Skeletal muscle tissue (tissue), 4 donors: Measurements from ENCODE around the gene UGT1A6. TPM values are rescaled to one million over a fixed set of nuclear protein-coding genes. Genes with fewer than 3 reads are reported as not detected.

Source experiments
- H3K27ac ChIP-seq: one replicate; pipeline ENCODE4 v1.7.0; 2013; ENCODE audit warnings: mild to moderate bottlenecking, low read depth, low read length, inconsistent platforms
- H3K27me3 ChIP-seq, 3 donors: one replicate each; pipeline ENCODE4 v1.7.0; 2013; ENCODE audit warnings: low read length in 3 of 3; ENCODE audit not compliant: control insufficient read depth in 3 of 3, insufficient read depth in 3 of 3
- H3K36me3 ChIP-seq, 3 donors: one replicate each; pipeline ENCODE4 v1.7.0; 2013; ENCODE audit warnings: low read length in 3 of 3; ENCODE audit not compliant: control insufficient read depth in 3 of 3, insufficient read depth in 3 of 3
- H3K4me1 ChIP-seq, 3 donors: one replicate each; pipeline ENCODE4 v1.7.0; 2013; ENCODE audit warnings: low read length in 3 of 3, mild to moderate bottlenecking in 3 of 3; ENCODE audit not compliant: control insufficient read depth in 3 of 3, insufficient read depth in 3 of 3
- H3K4me3 ChIP-seq, 3 donors: one replicate each; pipeline ENCODE4 v1.7.0; 2013; ENCODE audit warnings: low read length in 3 of 3
- H3K9ac ChIP-seq, 3 donors: one replicate each; pipeline ENCODE4 v1.7.0; 2013; ENCODE audit warnings: low read length in 3 of 3, mild to moderate bottlenecking in 3 of 3, moderate library complexity in 2 of 3, low read depth in 1 of 3
- H3K9me3 ChIP-seq, 3 donors: one replicate each; pipeline ENCODE4 v1.7.0; 2013; ENCODE audit warnings: low read length in 3 of 3; ENCODE audit not compliant: control insufficient read depth in 3 of 3
- total RNA-seq: library from RNA; depleted of rRNA; stranded (reverse); fragments of >200 nt; gene quantifications from one replicate; pipeline ENCODE4 v1.2.3, GENCODE V29; 2014
- donor health status: Osteomylitis.

UGT1A6 gene
- total RNA-seq, 1 donor from 2014 or later: 0.52 TPM

DNA sequence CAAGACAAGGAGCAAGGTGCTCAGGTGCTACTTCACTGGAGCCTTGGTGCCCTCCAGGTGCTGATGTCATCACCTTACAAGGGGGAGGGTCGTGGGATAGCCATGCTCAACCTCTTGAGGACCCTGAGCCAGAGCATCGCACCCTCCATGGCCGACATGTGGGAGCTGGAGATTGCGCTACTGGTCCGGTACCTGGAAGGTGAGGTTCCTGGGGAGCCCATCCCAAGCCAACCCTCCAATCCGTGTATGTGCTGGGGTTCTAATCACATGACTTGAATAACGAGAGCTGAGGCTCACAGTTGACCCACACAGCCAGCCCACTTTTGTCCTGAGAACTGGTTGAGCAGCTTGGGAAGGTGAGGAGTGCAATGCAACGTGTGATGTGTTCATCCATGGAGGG is 111.3 kb downstream of the UGT1A6 start:
- Histone ChIP-seq H3K36me3 (no peaks in the 10 kb centered on the region), H3K4me3 (no peak overlapping the region), H3K27ac (no peak overlapping the region), H3K9me3 (no peaks in the 10 kb centered on the region), H3K4me1 (no peaks in the 10 kb centered on the region), H3K9ac (no peak overlapping the region), H3K27me3 (peaks cover 0 to 27% (median 13%) of the 10 kb centered on the region in 3 donors)

DNA sequence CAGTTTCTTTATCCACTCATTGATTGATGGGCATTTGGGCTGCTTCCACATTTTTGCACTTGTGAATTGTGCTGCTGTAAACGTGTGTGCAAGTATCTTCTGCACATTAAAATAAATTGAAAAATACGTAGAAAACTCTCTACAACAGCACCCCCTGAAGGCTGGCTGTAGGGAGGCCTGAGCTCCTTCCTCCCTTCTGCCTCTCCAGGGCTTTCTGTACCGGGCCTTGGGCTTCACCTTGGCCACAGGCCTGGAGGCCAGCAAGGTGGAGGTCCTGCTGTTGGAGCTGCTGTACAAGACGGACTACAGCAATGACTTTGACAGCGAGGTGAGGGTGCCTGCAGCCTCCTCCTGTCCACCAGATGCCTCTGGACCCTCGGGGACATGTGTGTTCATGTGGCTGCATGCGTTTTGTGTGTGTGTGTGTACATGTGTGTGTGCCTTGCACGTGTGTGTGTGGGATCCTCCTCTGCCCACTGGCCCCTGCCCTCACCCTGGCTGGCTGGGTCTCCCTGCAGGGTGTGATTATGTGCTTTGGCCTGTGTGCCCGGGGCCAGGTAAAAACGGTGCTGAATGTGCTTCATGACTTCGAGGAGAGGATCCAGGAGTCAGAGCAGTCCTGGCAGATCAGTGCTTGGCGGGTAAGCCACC is 114.7 kb downstream of the UGT1A6 start:
- H3K9ac ChIP-seq: no peak overlapping the region
- H3K4me3 ChIP-seq: no peak overlapping the region
- H3K36me3 ChIP-seq: no peaks in the 10 kb centered on the region
- no peak overlapping the region for H3K27ac ChIP-seq
- H3K27me3 ChIP-seq: peaks cover 0 to 27% (median 12%) of the 10 kb centered on the region in 3 donors
- no peaks in the 10 kb centered on the region for H3K9me3 ChIP-seq
- H3K4me1 ChIP-seq: no peaks in the 10 kb centered on the region

GRCh38 chr2:233807966-233808935 is 115.6 kb downstream of the UGT1A6 start:
- Histone ChIP-seq H3K27ac (no peak overlapping the region), H3K4me3 (no peak overlapping the region), H3K9ac (no peak overlapping the region), H3K36me3 (no peaks in the 10 kb centered on the region), H3K4me1 (no peaks in the 10 kb centered on the region), H3K27me3 (peaks cover 0 to 27% (median 8%) of the 10 kb centered on the region in 3 donors), H3K9me3 (no peaks in the 10 kb centered on the region)

DNA sequence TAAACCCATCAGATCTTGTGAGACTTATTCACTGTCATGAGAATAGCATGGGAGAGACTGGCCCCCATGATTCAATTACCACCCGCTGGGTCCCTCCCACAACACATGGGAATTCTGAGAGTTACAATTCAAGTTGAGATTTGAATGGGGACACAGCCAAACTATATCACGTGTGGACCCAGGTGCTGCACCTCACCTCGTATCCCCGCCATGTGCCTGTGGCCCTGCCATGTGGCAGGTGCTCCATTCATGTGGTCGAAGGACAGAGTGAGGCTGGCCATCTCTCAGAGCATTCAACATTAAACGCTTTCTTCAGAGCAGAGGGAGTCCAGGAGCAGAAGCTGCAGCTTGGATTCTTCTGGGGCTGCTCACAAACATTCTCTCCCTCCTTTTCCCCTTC is 117.7 kb downstream of the UGT1A6 start:
- no peak overlapping the region for H3K9ac ChIP-seq
- no peak overlapping the region for H3K4me3 ChIP-seq
- H3K4me1 ChIP-seq: no peaks in the 10 kb centered on the region
- no peaks in the 10 kb centered on the region for H3K9me3 ChIP-seq
- peaks cover 0 to 23% (median 8%) of the 10 kb centered on the region in 3 donors for H3K27me3 ChIP-seq
- H3K27ac ChIP-seq: no peak overlapping the region
- no peaks in the 10 kb centered on the region for H3K36me3 ChIP-seq

GRCh38 chr2:233811087-233811486 is 118.4 kb downstream of the UGT1A6 start:
- Histone ChIP-seq H3K9ac (no peak overlapping the region), H3K4me3 (no peak overlapping the region), H3K27me3 (peaks cover 0 to 23% (median 8%) of the 10 kb centered on the region in 3 donors), H3K36me3 (no peaks in the 10 kb centered on the region), H3K9me3 (no peaks in the 10 kb centered on the region), H3K4me1 (no peaks in the 10 kb centered on the region), H3K27ac (no peak overlapping the region)

DNA sequence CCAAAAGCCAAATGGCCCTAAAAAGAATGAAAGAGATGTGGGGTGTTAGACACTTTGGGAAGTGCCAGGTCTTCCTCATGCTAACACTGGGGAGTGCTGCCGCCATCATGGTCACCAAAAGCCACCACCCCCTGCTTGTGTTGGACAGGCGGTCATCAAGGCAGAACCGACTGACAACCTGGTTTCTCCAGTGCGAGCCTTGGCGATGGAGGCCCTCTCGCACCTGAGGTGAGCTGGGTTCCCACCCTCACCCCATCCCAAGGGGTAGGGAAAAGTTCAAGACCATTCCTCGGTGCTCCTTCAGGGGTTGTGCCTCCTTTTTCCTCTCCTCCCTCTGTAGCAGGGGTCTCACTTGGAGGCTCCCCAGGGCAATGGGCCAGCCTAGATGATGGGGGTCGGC is 119.0 kb downstream of the UGT1A6 start:
- H3K27ac ChIP-seq: no peak overlapping the region
- H3K4me3 ChIP-seq: no peak overlapping the region
- H3K27me3 ChIP-seq: peaks cover 0 to 23% (median 8%) of the 10 kb centered on the region in 3 donors
- H3K36me3 ChIP-seq: no peaks in the 10 kb centered on the region
- no peak overlapping the region for H3K9ac ChIP-seq
- no peaks in the 10 kb centered on the region for H3K4me1 ChIP-seq
- H3K9me3 ChIP-seq: no peaks in the 10 kb centered on the region

- Histone ChIP-seq H3K27ac (no peak overlapping the region), H3K36me3 (no peaks in the 10 kb centered on the region), H3K4me3 (no peak overlapping the region), H3K4me1 (no peaks in the 10 kb centered on the region), H3K27me3 (peaks cover 0 to 10% (median 9%) of the 10 kb centered on the region in 3 donors), H3K9me3 (no peaks in the 10 kb centered on the region), H3K9ac (no peak overlapping the region)
These were observed 120.8 kb downstream of the UGT1A6 start for GRCh38 chr2:233813236-233814055.

DNA sequence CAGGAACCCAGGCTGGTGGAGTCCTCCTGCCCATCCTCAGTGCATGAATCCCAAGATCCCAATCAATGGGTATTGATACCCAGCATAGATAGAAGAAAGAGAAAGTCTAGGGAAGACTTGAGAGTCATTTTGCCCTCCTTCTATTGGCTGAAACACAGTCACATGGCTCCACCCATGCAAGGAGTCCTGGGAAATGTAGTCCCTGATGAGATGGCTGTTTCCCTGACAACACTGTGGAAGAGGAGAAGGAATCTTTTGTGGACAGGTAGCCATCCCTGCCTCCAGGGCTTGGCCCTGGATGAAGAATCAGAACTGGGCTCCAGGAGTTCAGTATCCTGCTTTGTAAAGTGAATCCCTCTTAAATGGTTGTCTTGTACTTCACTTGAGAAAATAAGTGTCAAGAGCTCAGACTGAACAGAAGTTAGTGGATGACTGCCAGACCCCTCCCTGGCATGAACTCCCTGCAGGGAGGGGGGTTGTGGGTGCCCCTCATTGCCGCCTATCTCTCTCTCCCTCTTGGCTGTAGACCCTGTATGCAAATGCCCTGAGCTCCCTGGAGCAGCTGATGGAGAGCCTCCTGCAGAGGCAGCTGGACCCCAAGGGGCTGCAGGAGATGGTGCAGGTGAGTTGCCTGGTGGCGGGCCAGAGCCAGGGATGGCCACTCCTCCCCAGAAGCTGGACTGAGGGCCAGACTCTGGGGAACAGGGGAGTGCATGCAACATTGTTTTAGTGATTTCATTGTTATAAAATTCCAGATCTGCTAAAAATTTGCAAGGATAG is 121.6 kb downstream of the UGT1A6 start:
- H3K36me3 ChIP-seq: no peaks in the 10 kb centered on the region
- H3K9ac ChIP-seq: no peak overlapping the region
- H3K27me3 ChIP-seq: peaks cover under 1 to 6% (median 2%) of the 10 kb centered on the region in 3 donors
- no peak overlapping the region for H3K4me3 ChIP-seq
- no peaks in the 10 kb centered on the region for H3K4me1 ChIP-seq
- H3K27ac ChIP-seq: no peak overlapping the region
- no peaks in the 10 kb centered on the region for H3K9me3 ChIP-seq

- Histone ChIP-seq H3K4me3 (no peak overlapping the region), H3K4me1 (no peaks in the 10 kb centered on the region), H3K9me3 (no peaks in the 10 kb centered on the region), H3K36me3 (no peaks in the 10 kb centered on the region), H3K27ac (no peak overlapping the region), H3K9ac (no peak overlapping the region), H3K27me3 (peaks cover 0 to 5% (median 3%) of the 10 kb centered on the region in 3 donors)
These were observed 123.2 kb downstream of the UGT1A6 start for GRCh38 chr2:233815861-233816260.
